GM20000 (cell line): ENCODE measurements around the gene RBL1.
A peak's percentile ranks its signal among the peaks of the same experiment; 100 is the strongest.

Source experiments
- DNase-seq: peaks from one replicate; pipeline ENCODE4 v3.0.0; 2012; ENCODE audit warnings: low spot score
- CTCF ChIP-seq: IDR thresholded peaks from 2 replicates; pipeline ENCODE4 v1.5.1; 2012; ENCODE audit warnings: mild to moderate bottlenecking, control low read depth; ENCODE audit errors: extremely low read depth, missing control alignments

Gene RBL1

GRCh38 chr20:37102571-37102970 lies 6.8 kb upstream of the RBL1 start:
- no peak for DNase-seq
- no peak for TF ChIP-seq CTCF

- no peak for DNase-seq
- TF ChIP-seq CTCF: no peak
Measured at GRCh38 chr20:37096415-37097041, 731 bp upstream of the RBL1 start.

GRCh38 chr20:37095108-37095598 lies 644 bp downstream of the RBL1 start:
- DNase-seq: peak; percentile 39
- no peak for TF ChIP-seq CTCF

GRCh38 chr20:37090407-37090806 lies 5.4 kb downstream of the RBL1 start:
- no peak for TF ChIP-seq CTCF
- DNase-seq: no peak

GRCh38 chr20:37081717-37082289 lies 14.0 kb downstream of the RBL1 start:
- DNase-seq: no peak
- peak; percentile 14 for TF ChIP-seq CTCF

GRCh38 chr20:37077009-37077408 lies 18.8 kb downstream of the RBL1 start:
- TF ChIP-seq CTCF: no peak
- DNase-seq: no peak

GRCh38 chr20:37075932-37076685 lies 19.7 kb downstream of the RBL1 start:
- DNase-seq: no peak

More at GRCh38 chr20:37075932-37076685, 19.7 kb downstream of the RBL1 start:
- TF ChIP-seq CTCF: no peak
